ENCODE data around the gene PLCL1. TPM values are rescaled to one million over a fixed set of nuclear protein-coding genes. Genes with fewer than 3 reads are reported as not detected.
A peak's percentile ranks its signal among the peaks of the same experiment; 100 is the strongest.

PLCL1 gene
- total RNA-seq, 1 donor from 2014 or later = 78.6 TPM

GRCh38 chr2:198117406-198118041 is 313.1 kb downstream of the PLCL1 start:
- TF ChIP-seq CTCF (IDR thresholded peaks at IDR 0.05; ENCODE audit: borderline replicate concordance) = no peak
- no peaks in the 10 kb centered on the region for H3K9me3 ChIP-seq (replicated peaks)
- peaks cover 60% of the 10 kb centered on the region for H3K4me1 ChIP-seq
- H3K4me3 ChIP-seq = no peak overlapping the region
- no peaks in the 10 kb centered on the region for H3K36me3 ChIP-seq
- intact Hi-C loops (cut with micrococcal nuclease) = no loop called here
- H3K27me3 ChIP-seq (ENCODE audit: low read depth) = no peaks in the 10 kb centered on the region
- DNase-seq = no peak
- peak overlapping the region; percentile 57 for H3K27ac ChIP-seq (replicated peaks)

GRCh38 chr2:198127627-198128026 is 323.2 kb downstream of the PLCL1 start:
- Histone ChIP-seq H3K9me3 (replicated peaks) (no peaks in the 10 kb centered on the region), H3K27me3 (ENCODE audit: low read depth) (no peaks in the 10 kb centered on the region), H3K4me3 (no peak overlapping the region), H3K4me1 (peaks cover 43% of the 10 kb centered on the region), H3K36me3 (no peaks in the 10 kb centered on the region), H3K27ac (replicated peaks) (no peak overlapping the region)
- TF ChIP-seq CTCF (IDR thresholded peaks at IDR 0.05; ENCODE audit: borderline replicate concordance) = peak; percentile 76
- intact Hi-C loops (cut with micrococcal nuclease) = loop anchor here (5.0 kb wide), 1 partner anchor 325 kb away; the partner anchor contains the start of gene PLCL1
- peak; percentile 14 for DNase-seq

GRCh38 chr2:198129609-198130008 is 325.2 kb downstream of the PLCL1 start:
- DNase-seq = no peak
- H3K4me3 ChIP-seq = no peak overlapping the region
- H3K27ac ChIP-seq (replicated peaks) = no peak overlapping the region
- H3K9me3 ChIP-seq (replicated peaks) = no peaks in the 10 kb centered on the region
- no peaks in the 10 kb centered on the region for H3K27me3 ChIP-seq (ENCODE audit: low read depth)
- no peak for TF ChIP-seq CTCF (IDR thresholded peaks at IDR 0.05; ENCODE audit: borderline replicate concordance)
- peaks cover 38% of the 10 kb centered on the region for H3K4me1 ChIP-seq
- no peaks in the 10 kb centered on the region for H3K36me3 ChIP-seq
- intact Hi-C loops (cut with micrococcal nuclease) = loop anchor here (5.0 kb wide), 1 partner anchor 327 kb away; the partner anchor contains the start of gene PLCL1

- TF ChIP-seq CTCF (IDR thresholded peaks at IDR 0.05; ENCODE audit: borderline replicate concordance) = no peak
- no peak overlapping the region for H3K4me3 ChIP-seq
- peak overlapping the region; percentile 7 for H3K27ac ChIP-seq (replicated peaks)
- no peaks in the 10 kb centered on the region for H3K36me3 ChIP-seq
- no peak for DNase-seq
- H3K4me1 ChIP-seq = peaks cover 31% of the 10 kb centered on the region
- H3K27me3 ChIP-seq (ENCODE audit: low read depth) = no peaks in the 10 kb centered on the region
- intact Hi-C loops (cut with micrococcal nuclease) = no loop called here
- no peaks in the 10 kb centered on the region for H3K9me3 ChIP-seq (replicated peaks)
These were observed 330.0 kb downstream of the PLCL1 start for GRCh38 chr2:198134293-198134955.

- no peak for TF ChIP-seq CTCF (IDR thresholded peaks at IDR 0.05; ENCODE audit: borderline replicate concordance)
- Histone ChIP-seq H3K4me3 (no peak overlapping the region), H3K4me1 (peaks cover 26% of the 10 kb centered on the region), H3K27me3 (ENCODE audit: low read depth) (no peaks in the 10 kb centered on the region), H3K9me3 (replicated peaks) (no peaks in the 10 kb centered on the region), H3K27ac (replicated peaks) (no peak overlapping the region), H3K36me3 (no peaks in the 10 kb centered on the region)
- intact Hi-C loops (cut with micrococcal nuclease) = no loop called here
- no peak for DNase-seq
These were observed 331.1 kb downstream of the PLCL1 start for GRCh38 chr2:198135481-198135934.

All from left ventricle myocardium inferior (tissue), 1 donor.